ENCODE results near the gene ANKRD6. TPM values are rescaled to one million over a fixed set of nuclear protein-coding genes. Genes with fewer than 3 reads are reported as not detected.

The ANKRD6 gene
- total RNA-seq, 1 experiment from 2014 or later = 5.6 TPM

DNA sequence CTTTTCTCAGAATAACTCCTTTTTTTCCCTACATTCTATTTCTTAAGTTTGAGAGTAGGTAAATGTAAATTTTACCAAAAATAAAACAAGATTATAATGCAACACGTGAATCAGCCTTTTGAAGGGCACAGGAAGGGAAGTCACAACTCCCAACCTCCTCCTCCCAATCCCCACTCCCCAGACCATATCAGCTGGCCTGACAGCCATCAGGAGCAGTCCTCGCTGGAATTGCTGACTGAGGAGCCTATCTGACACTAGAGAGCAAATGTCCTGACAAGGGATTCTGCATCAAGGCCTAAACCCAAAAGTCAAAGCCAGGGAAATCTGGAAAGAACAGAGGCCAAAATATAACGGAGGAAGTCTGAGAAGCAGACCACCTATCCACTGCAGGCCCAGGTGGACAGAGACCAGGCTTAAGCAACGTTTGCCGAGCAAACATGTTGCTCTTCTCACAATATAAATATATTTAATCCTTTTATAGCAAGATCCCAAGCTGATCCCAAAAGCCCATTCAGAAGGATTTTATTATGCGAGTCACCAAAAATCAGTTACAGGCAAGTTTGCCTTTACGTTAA, 23.4 kb upstream of the ANKRD6 start:
- Histone ChIP-seq H3K79me2 (ENCODE audit: insufficient read depth, low read length) (peaks cover 2% of the 10 kb centered on the region; the same call in 1 of the 2 replicates), H4K5ac (ENCODE audit: insufficient read length, low read depth, low read length) (no peak overlapping the region), H2BK15ac (ENCODE audit: low read depth, low read length) (no peak overlapping the region), H4K20me1 (ENCODE audit: control insufficient read depth, insufficient read depth, insufficient read length) (no peaks in the 10 kb centered on the region), H2AFZ (ENCODE audit: low read length) (no peak overlapping the region), H3K9ac (ENCODE audit: extremely low read depth, insufficient read length, low read length) (no peak overlapping the region), H4K8ac (replicated peaks; ENCODE audit: insufficient read length, low read depth, low read length) (no peak overlapping the region), H2BK5ac (ENCODE audit: insufficient read length, low read length) (no peak overlapping the region), H3K9me3 (ENCODE audit: control insufficient read depth, low read depth, low read length) (no peaks in the 10 kb centered on the region), H2BK12ac (ENCODE audit: insufficient read length, low read depth, low read length) (no peak overlapping the region), H3K79me1 (ENCODE audit: insufficient read depth, low read depth, low read length, poor library complexity, severe bottlenecking) (no peaks in the 10 kb centered on the region), H3K18ac (ENCODE audit: insufficient read length, low read depth, low read length) (no peak overlapping the region), H3K14ac (ENCODE audit: insufficient read depth, low read length) (no peak overlapping the region), H4K91ac (ENCODE audit: insufficient read length, low read depth, low read length) (no peak overlapping the region), H3K23me2 (ENCODE audit: insufficient read length, low read depth, low read length, poor library complexity, severe bottlenecking) (peaks cover 23% of the 10 kb centered on the region), H3K4me2 (ENCODE audit: insufficient read depth, insufficient read length, low read length) (peak overlapping the region; percentile 97), H3K4ac (ENCODE audit: low read depth, low read length) (no peak overlapping the region), H3K23ac (ENCODE audit: insufficient read length, low read depth, low read length) (no peak overlapping the region), H2BK120ac (ENCODE audit: low read depth, low read length, poor library complexity, severe bottlenecking) (no peak overlapping the region), H3K27me3 (ENCODE audit: insufficient read depth, low read length) (peaks cover 5% of the 10 kb centered on the region; the same call in 1 of the 2 replicates), H3K4me1 (ENCODE audit: insufficient read depth, low read length) (peaks cover 13% of the 10 kb centered on the region), H3K56ac (ENCODE audit: insufficient read length, low read depth, low read length) (no peak overlapping the region), H3K27ac (ENCODE audit: insufficient read length, low read depth, low read length) (no peak overlapping the region), H2AK5ac (ENCODE audit: insufficient read length, low read length) (no peak overlapping the region), H3T11ph (ENCODE audit: low read length) (no peak overlapping the region), H2BK20ac (ENCODE audit: low read depth, low read length, poor library complexity, severe bottlenecking) (no peak overlapping the region)
- H3K4me3 Mint-ChIP-seq = peak overlapping the region; percentile 79 to 90
- no peaks in the 10 kb centered on the region; a peak in 1 of 5 replicates for H3K9me3 Mint-ChIP-seq
- TF ChIP-seq, protein P1, sequence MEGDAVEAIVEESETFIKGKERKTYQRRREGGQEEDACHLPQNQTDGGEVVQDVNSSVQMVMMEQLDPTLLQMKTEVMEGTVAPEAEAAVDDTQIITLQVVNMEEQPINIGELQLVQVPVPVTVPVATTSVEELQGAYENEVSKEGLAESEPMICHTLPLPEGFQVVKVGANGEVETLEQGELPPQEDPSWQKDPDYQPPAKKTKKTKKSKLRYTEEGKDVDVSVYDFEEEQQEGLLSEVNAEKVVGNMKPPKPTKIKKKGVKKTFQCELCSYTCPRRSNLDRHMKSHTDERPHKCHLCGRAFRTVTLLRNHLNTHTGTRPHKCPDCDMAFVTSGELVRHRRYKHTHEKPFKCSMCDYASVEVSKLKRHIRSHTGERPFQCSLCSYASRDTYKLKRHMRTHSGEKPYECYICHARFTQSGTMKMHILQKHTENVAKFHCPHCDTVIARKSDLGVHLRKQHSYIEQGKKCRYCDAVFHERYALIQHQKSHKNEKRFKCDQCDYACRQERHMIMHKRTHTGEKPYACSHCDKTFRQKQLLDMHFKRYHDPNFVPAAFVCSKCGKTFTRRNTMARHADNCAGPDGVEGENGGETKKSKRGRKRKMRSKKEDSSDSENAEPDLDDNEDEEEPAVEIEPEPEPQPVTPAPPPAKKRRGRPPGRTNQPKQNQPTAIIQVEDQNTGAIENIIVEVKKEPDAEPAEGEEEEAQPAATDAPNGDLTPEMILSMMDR (conservative IDR thresholded peaks at IDR 0.05) = no peak
- H3K36me3 Mint-ChIP-seq (ENCODE audit: insufficient read depth in 1 of 3, low read depth in 3 of 3) = no peaks in the 10 kb centered on the region
- peaks cover 56% of the 10 kb centered on the region for H3K27me3 Mint-ChIP-seq (ENCODE audit: low read depth)
- H3K27ac Mint-ChIP-seq = peak overlapping the region in 1 of 3 experiments; percentile 89; a peak in 2 of 7 replicates
- H3K4me1 Mint-ChIP-seq = peaks cover 52 to 57% of the 10 kb centered on the region in 2 experiments
- WGBS (ENCODE audit: extremely low coverage, insufficient read length, low lambda C conversion rate) = no CpG with 5 or more reads among the region's 7 CpGs
- DNase-seq = no peak
